IgD-negative memory B cell (primary cell): Measurements from ENCODE around the gene TUFT1. TPM values are rescaled to one million over a fixed set of nuclear protein-coding genes. Genes with fewer than 3 reads are reported as not detected.
"Not testable (repeated sequence)": the region's sequence is repeated elsewhere in the genome, so short reads cannot be mapped to it uniquely, and the experiment has no call there.

Experiments used
- H3K27ac Mint-ChIP-seq, 3 donors: one replicate each; pipeline ENCODE4 v1.8.0; 2020 to 2022; ENCODE audit warnings: mild to moderate bottlenecking in 3 of 3, mixed read lengths in 3 of 3, moderate library complexity in 1 of 3
- H3K27me3 Mint-ChIP-seq: one replicate; pipeline ENCODE4 v1.8.0; 2021; ENCODE audit warnings: mixed read lengths
- H3K36me3 Mint-ChIP-seq: one replicate; pipeline ENCODE4 v1.8.0; 2020; ENCODE audit warnings: mild to moderate bottlenecking, mixed read lengths
- H3K4me1 Mint-ChIP-seq, 3 donors: one replicate each; pipeline ENCODE4 v1.8.0; 2020 to 2022; ENCODE audit warnings: mixed read lengths in 3 of 3, mild to moderate bottlenecking in 1 of 3
- H3K4me3 Mint-ChIP-seq, 4 donors: one replicate each; pipeline ENCODE4 v1.8.0; 2020 to 2022; ENCODE audit warnings: mild to moderate bottlenecking in 4 of 4, mixed read lengths in 4 of 4, moderate library complexity in 3 of 4
- H3K9me3 Mint-ChIP-seq, 3 donors: one replicate each; pipeline ENCODE4 v1.8.0; 2020 to 2021; ENCODE audit warnings: mixed read lengths in 3 of 3, mild to moderate bottlenecking in 1 of 3
- polyA plus RNA-seq: library from polyadenylated mRNA; unstranded; fragments of 300-500 nt; fragmentation: Illumina TruSeq; gene quantifications from one replicate; pipeline ENCODE4 v1.2.3, GENCODE V29; 2021

Gene TUFT1
- polyA plus RNA-seq, 1 donor from 2014 or later: 1.6 TPM

DNA sequence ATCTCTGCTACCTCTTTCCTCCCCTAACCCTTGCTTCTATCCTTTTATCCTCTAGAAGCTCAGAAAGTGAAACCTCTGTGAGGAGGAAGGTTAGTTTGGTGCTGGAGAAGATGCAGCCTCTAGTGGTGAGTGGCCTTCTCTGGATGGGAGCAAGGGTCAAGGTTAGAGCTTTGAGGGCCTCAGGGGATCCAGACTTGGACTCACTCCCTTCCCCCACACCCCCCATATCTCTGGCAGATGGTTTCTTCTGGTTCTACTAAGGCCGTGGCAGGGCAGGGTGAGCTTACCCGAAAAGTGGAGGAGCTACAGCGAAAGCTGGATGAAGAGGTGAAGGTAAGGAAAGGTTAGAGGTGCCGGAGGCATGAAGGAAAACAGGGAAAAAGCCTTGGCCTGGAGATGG is 19.8 kb upstream of the TUFT1 start:
- no peaks in the 10 kb centered on the region for H3K27me3 Mint-ChIP-seq
- H3K36me3 Mint-ChIP-seq: no peaks in the 10 kb centered on the region
- no peak overlapping the region for H3K27ac Mint-ChIP-seq
- no peaks in the 10 kb centered on the region for H3K4me1 Mint-ChIP-seq
- no peaks in the 10 kb centered on the region for H3K9me3 Mint-ChIP-seq
- no peak overlapping the region for H3K4me3 Mint-ChIP-seq

DNA sequence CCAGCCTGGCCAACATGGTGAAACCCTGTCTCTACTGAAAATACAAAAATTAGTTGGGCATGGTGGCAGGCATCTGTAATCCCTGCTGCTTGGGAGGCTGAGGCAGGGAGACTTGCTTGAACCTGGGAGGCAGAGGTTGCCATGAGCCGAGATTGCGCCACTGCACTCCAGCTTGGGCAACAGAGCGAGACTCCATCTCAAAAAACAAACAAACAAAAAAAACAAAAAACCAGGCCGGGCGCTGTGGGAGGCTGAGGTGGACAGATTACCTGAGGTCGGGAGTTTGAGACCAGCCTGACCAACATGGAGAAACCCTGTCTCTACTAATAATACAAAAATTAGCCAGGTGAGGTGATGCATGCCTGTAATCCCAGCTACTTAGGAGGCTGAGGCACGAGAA is 17.7 kb upstream of the TUFT1 start:
- H3K27ac Mint-ChIP-seq, H3K4me3 Mint-ChIP-seq, H3K27me3 Mint-ChIP-seq, H3K36me3 Mint-ChIP-seq, H3K4me1 Mint-ChIP-seq, H3K9me3 Mint-ChIP-seq: not testable (repeated sequence)

DNA sequence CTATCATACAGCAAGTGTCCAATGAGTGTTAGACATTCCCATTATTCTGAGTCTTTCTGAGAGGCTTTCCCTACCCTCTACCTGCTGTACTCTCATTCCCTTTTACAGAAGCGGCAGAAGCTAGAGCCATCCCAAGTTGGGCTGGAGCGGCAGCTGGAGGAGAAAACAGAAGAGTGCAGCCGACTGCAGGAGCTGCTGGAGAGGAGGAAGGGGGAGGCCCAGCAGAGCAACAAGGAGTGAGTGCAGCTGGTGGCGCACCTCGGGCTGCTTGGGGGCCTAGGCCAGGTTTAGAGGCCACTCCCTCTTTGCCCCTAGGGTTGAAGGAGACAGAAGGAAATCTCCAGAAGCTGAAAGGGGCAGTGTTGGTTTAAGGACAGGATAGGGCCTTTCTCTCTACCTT is 16.8 kb upstream of the TUFT1 start:
- H3K4me1 Mint-ChIP-seq: no peaks in the 10 kb centered on the region
- H3K36me3 Mint-ChIP-seq: no peaks in the 10 kb centered on the region
- no peaks in the 10 kb centered on the region for H3K27me3 Mint-ChIP-seq
- H3K27ac Mint-ChIP-seq: no peak overlapping the region
- no peaks in the 10 kb centered on the region for H3K9me3 Mint-ChIP-seq
- H3K4me3 Mint-ChIP-seq: no peak overlapping the region

DNA sequence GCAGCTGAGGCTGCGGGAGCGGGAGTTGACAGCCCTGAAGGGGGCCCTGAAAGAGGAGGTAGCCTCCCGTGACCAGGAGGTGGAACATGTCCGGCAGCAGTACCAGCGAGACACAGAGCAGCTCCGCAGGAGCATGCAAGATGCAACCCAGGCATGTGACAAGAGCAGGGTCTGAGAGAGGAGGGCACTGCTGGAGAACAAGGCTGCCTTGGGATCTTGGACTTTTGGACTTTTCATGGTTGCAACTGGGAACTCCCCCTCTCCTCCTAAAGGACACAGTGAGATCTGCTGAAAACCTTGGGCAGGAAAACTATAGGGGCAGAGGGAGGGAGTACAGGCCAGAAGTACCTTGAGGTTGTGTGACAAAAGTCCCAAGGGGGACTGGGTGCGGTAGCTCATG is 15.4 kb upstream of the TUFT1 start:
- no peak overlapping the region for H3K27ac Mint-ChIP-seq
- H3K27me3 Mint-ChIP-seq: peaks cover 2% of the 10 kb centered on the region
- H3K9me3 Mint-ChIP-seq: no peaks in the 10 kb centered on the region
- H3K4me3 Mint-ChIP-seq: no peak overlapping the region
- no peaks in the 10 kb centered on the region for H3K36me3 Mint-ChIP-seq
- no peaks in the 10 kb centered on the region for H3K4me1 Mint-ChIP-seq

DNA sequence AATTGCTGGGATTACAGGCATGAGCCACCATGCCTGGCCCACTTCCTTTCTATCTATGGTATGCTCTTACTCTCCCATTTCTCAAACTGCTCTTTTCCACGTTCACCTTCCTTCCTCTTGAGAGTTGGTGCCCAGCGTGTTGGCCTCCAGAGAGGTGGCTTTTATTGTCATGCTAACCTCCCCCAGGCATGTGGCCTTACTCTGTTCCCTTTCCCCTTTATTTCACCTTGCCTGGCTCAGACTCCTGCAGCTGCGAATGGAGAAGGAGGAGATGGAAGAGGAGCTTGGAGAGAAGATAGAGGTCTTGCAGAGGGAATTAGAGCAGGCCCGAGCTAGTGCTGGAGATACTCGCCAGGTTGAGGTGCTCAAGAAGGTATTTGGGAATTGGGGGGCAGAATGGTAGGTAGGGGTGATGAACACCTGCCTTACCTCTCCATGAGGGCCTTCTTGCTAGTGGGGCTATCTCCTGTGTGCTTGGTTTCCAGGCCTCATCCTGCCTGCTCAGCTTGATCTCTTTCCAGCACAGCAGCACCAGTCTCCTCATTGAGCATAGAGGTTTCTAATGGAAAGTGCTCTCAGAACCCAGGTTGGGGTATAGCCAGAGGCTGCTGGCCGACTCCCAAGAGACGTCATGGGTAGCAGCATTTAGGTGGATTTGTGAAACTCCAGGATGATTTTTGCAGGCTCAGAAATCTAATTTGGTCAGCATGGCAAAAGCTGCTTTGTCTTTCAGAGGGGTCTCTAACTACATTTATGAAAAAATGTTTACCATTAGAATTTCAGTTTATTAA is 13.2 kb upstream of the TUFT1 start:
- H3K27ac Mint-ChIP-seq: no peak overlapping the region
- no peaks in the 10 kb centered on the region for H3K9me3 Mint-ChIP-seq
- H3K4me3 Mint-ChIP-seq: no peak overlapping the region
- H3K27me3 Mint-ChIP-seq: peaks cover 2% of the 10 kb centered on the region
- no peaks in the 10 kb centered on the region for H3K4me1 Mint-ChIP-seq
- no peaks in the 10 kb centered on the region for H3K36me3 Mint-ChIP-seq

DNA sequence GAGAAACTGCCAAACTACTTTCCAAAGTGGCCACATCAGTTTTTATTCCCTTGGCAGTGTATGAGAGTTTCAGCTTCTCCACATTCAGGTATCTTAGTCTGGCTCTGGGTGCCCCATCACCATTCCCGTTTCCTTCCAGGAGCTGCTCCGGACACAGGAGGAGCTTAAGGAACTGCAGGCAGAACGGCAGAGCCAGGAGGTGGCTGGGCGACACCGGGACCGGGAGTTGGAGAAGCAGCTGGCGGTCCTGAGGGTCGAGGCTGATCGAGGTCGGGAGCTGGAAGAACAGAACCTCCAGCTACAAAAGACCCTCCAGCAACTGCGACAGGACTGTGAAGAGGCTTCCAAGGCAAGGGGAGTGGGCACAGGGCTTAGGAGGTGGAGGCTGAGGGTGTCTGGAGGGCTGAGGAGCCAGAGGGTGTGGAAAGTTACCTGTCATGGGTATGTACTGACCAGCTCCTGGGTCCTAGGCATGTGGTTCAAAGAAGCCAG is 10.9 kb upstream of the TUFT1 start:
- no peaks in the 10 kb centered on the region for H3K36me3 Mint-ChIP-seq

DNA sequence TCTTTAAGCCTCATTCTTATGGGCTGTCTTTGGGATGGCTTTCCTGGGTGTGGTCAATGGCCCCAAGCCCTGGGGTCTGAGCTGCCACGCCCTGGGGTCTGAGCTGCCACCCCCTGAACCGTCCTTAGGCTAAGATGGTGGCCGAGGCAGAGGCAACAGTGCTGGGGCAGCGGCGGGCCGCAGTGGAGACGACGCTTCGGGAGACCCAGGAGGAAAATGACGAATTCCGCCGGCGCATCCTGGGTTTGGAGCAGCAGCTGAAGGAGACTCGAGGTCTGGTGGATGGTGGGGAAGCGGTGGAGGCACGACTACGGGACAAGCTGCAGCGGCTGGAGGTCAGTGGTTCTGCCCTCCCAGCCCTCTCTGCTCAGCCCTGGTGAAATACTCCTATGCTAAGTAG is 10.3 kb upstream of the TUFT1 start:
- H3K36me3 Mint-ChIP-seq: no peaks in the 10 kb centered on the region
- no peaks in the 10 kb centered on the region for H3K9me3 Mint-ChIP-seq
- no peaks in the 10 kb centered on the region for H3K4me1 Mint-ChIP-seq
- H3K4me3 Mint-ChIP-seq: no peak overlapping the region
- H3K27ac Mint-ChIP-seq: peak overlapping the region in 1 of 3 donors; percentile 82
- peaks cover 2% of the 10 kb centered on the region for H3K27me3 Mint-ChIP-seq

More for the DNA sequence above, 10.9 kb upstream of the TUFT1 start:
- Mint-ChIP-seq H3K27ac (peak overlapping the region in 1 of 3 donors; percentile 82), H3K9me3 (no peaks in the 10 kb centered on the region), H3K4me1 (no peaks in the 10 kb centered on the region), H3K27me3 (peaks cover 2% of the 10 kb centered on the region), H3K4me3 (no peak overlapping the region)

DNA sequence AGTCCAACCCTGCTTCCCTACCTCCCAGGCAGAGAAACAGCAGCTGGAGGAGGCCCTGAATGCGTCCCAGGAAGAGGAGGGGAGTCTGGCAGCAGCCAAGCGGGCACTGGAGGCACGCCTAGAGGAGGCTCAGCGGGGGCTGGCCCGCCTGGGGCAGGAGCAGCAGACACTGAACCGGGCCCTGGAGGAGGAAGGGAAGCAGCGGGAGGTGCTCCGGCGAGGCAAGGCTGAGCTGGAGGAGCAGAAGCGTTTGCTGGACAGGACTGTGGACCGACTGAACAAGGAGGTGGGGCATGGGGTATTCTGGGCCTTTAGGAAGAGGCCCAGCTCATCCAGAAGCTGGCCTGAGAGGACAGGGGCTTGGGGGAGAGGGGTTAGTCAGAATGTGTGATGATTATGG is 9.6 kb upstream of the TUFT1 start:
- no peaks in the 10 kb centered on the region for H3K9me3 Mint-ChIP-seq
- H3K27me3 Mint-ChIP-seq: peaks cover 2% of the 10 kb centered on the region
- no peak overlapping the region for H3K4me3 Mint-ChIP-seq
- H3K36me3 Mint-ChIP-seq: no peaks in the 10 kb centered on the region
- no peak overlapping the region for H3K27ac Mint-ChIP-seq
- no peaks in the 10 kb centered on the region for H3K4me1 Mint-ChIP-seq

DNA sequence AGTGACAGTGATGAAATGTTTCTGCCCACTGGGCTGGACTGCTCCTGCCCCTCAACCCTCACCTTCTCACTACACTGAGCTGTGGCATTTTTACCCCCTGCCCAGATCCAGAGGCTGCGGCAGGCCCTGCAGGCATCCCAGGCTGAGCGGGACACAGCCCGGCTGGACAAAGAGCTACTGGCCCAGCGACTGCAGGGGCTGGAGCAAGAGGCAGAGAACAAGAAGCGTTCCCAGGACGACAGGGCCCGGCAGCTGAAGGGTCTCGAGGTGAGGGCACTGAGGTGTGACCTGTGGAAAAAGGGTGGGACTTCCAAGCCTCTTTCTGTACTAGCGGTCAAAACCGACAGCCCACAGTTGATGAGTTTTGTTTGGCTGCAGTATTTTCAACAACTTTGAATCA is 6.2 kb upstream of the TUFT1 start:
- H3K9me3 Mint-ChIP-seq: no peaks in the 10 kb centered on the region
- H3K36me3 Mint-ChIP-seq: no peaks in the 10 kb centered on the region
- no peak overlapping the region for H3K27ac Mint-ChIP-seq
- H3K27me3 Mint-ChIP-seq: peaks cover 2% of the 10 kb centered on the region
- H3K4me1 Mint-ChIP-seq: peaks cover 0 to 8% (median 0%) of the 10 kb centered on the region in 3 donors
- no peak overlapping the region for H3K4me3 Mint-ChIP-seq

DNA sequence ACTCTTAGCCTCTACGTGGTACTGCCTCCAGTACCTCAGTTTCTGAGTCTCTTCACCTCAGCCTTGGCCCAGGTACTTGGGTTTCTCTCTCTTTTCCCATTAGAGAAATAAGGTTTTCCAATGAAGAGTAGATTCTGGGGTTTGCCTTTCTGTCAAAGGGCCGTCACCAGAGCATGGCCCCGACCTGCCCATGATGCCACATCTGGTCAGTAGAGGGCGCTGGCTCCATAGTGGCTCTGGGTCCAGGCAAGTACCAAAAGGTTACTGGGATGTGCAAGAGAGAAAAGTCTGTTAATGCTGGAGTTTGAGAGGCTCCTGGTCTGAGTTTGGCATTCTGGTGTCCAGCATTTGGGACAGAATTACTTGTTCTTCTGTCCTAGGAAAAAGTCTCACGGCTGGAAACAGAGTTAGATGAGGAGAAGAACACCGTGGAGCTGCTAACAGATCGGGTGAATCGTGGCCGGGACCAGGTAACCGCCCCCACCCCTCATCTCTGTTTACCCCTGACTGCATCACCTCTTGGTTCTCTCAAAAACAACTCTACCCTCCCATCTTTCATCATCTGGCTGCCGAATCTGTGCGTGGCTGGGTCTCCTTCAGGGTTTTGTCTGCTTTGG is 5.3 kb upstream of the TUFT1 start:
- H3K9me3 Mint-ChIP-seq: no peaks in the 10 kb centered on the region
- no peak overlapping the region for H3K27ac Mint-ChIP-seq
- H3K36me3 Mint-ChIP-seq: no peaks in the 10 kb centered on the region
- peaks cover 3 to 13% (median 4%) of the 10 kb centered on the region in 3 donors for H3K4me1 Mint-ChIP-seq
- no peaks in the 10 kb centered on the region for H3K27me3 Mint-ChIP-seq
- no peak overlapping the region for H3K4me3 Mint-ChIP-seq

DNA sequence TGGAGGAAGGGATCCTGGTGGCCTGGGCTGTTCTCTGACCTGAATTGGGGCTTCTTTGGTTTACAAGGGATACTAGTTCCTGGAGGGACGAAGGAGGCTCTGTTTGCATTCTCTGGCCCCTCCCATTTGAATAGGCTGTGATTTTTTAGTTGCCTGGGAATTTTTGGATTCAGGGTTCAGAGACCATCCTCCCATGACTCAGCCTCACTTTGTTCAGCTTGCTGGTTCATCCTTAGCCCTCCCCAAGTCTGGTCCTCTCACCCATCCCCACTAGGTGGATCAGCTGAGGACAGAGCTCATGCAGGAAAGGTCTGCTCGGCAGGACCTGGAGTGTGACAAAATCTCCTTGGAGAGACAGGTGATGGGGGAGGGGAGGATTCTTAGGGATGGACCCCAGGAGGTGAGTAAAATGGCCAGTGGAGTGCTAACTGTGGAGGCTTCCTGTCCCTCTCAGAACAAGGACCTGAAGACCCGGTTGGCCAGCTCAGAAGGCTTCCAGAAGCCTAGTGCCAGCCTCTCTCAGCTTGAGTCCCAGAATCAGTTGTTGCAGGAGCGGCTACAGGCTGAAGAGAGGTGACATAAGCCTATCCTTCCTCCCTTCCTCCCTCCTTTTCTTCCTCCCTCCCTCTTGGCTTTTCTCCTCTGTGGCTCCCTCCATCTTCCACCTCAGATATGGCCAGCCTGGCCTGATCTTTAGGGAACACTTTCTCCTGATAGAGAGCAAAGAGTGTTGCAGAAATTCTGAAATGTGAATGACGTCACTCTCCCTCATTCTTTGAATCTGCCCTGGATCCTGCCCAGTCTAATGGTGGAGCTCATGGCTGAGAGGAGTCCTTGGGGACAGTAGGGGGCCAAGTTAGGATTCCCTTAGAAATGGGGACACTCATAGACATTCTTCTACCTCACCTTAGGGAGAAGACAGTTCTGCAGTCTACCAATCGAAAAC is 4.5 kb upstream of the TUFT1 start:
- H3K27me3 Mint-ChIP-seq: no peaks in the 10 kb centered on the region
- no peaks in the 10 kb centered on the region for H3K36me3 Mint-ChIP-seq
- peaks cover 4 to 21% (median 4%) of the 10 kb centered on the region in 3 donors for H3K4me1 Mint-ChIP-seq
- H3K4me3 Mint-ChIP-seq: no peak overlapping the region
- no peaks in the 10 kb centered on the region for H3K9me3 Mint-ChIP-seq
- H3K27ac Mint-ChIP-seq: no peak overlapping the region

DNA sequence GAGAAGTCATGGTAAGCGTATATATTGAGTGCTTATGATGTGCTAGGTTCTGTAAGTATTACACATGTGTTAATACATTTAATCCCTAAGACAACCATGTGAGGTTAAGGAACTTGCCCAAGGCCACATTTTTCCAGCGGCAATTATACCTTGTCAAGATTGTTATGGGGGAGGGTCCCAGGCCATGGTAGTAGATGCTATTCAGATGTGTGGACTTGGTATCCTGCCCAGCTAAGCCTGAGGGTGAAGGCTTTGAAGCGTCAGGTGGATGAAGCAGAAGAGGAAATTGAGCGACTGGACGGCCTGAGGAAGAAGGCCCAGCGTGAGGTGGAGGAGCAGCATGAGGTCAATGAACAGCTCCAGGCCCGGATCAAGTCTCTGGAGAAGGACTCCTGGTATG is 3.6 kb upstream of the TUFT1 start:
- Mint-ChIP-seq H3K36me3 (no peaks in the 10 kb centered on the region), H3K27ac (no peak overlapping the region), H3K9me3 (no peaks in the 10 kb centered on the region), H3K4me1 (peaks cover 4 to 25% (median 11%) of the 10 kb centered on the region in 3 donors), H3K27me3 (peaks cover 2% of the 10 kb centered on the region), H3K4me3 (peak overlapping the region in 1 of 4 donors; percentile 64)

DNA sequence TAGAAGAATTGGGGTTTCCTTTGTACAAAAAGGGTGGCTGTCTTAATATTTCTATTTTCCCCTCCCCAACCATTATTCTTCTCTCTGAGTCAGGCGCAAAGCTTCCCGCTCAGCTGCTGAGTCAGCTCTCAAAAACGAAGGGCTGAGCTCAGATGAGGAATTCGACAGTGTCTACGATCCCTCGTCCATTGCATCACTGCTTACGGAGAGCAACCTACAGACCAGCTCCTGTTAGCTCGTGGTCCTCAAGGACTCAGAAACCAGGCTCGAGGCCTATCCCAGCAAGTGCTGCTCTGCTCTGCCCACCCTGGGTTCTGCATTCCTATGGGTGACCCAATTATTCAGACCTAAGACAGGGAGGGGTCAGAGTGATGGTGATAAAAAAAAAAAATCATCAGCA is 3.0 kb upstream of the TUFT1 start:
- no peak overlapping the region for H3K27ac Mint-ChIP-seq
- peaks cover 4 to 25% (median 11%) of the 10 kb centered on the region in 3 donors for H3K4me1 Mint-ChIP-seq
- H3K27me3 Mint-ChIP-seq: peaks cover 5% of the 10 kb centered on the region
- H3K4me3 Mint-ChIP-seq: no peak overlapping the region
- H3K36me3 Mint-ChIP-seq: no peaks in the 10 kb centered on the region
- no peaks in the 10 kb centered on the region for H3K9me3 Mint-ChIP-seq

DNA sequence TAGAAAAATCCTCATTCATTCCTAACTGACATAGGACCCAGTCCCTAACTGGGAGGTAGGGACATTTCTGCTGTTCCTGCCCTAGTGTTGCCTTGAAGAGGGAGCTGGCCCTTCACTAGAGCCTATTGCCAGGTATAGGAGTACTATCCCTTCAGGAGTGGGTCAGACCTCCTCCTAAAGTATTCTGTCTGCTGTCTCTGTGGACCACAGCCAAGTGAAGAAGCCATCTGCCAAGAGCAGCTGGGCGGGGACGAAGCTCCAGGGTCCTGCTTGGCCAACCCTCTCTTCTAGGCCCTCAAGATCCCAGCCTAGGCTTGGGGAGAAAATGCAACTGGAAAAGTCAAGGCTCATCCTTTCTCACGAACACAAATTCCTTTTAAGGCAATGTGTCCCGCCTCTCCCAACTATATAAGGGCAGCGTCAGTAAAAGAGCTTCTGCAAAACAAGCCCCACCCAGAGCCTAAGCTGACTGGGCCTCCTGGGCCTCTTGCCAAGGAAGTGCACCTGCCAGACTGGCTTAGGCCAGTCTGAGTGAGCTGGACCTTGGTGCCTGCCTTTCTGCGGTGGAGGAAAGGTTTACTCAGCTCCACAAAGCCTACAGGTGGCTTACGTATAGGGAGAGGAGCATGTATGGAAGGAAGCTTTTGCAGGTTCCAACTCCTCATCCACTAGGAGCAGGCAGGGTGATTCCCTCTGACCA is 638 bp upstream of the TUFT1 start:
- Mint-ChIP-seq H3K27me3 (peaks cover 5% of the 10 kb centered on the region), H3K27ac (peak overlapping the region in 2 of 3 donors; percentile 71 to 87), H3K4me1 (peaks cover 4 to 25% (median 11%) of the 10 kb centered on the region in 3 donors), H3K4me3 (peak overlapping the region; percentile 94 to 99 (median 97)), H3K36me3 (no peaks in the 10 kb centered on the region), H3K9me3 (no peaks in the 10 kb centered on the region)
